ENCODE results near the gene CEP164. TPM values are rescaled to one million over a fixed set of nuclear protein-coding genes. Genes with fewer than 3 reads are reported as not detected.

CEP164 gene
- total and polyA plus RNA-seq, 2 of the 4 experiments (the other 2 are of a cell fraction), result 23.3 to 26.9 TPM

GRCh38 chr11:117387992-117388755 lies 60.5 kb downstream of the CEP164 start:
- 0 out of 2 replicates have a peak overlapping the region, but pooled peaks have one; percentile 11 for H3K4ac ChIP-seq (ENCODE audit: low read depth, low read length)
- H3K23ac ChIP-seq (ENCODE audit: low read depth, low read length), result 0 out of 2 replicates have a peak overlapping the region, but pooled peaks have one; percentile 35
- in situ Hi-C loops (cut with MboI; ENCODE audit: low sequenced_read_pairs) (no loop called here), intact Hi-C loops (cut with micrococcal nuclease) (loop anchor here (10.0 kb wide), 1 partner anchor 643 kb away; no protein-coding TSS in a partner anchor), dilution Hi-C loops (cut with HindIII; ENCODE audit: low sequenced_read_pairs, unreplicated experiment) (no loop called here)
- peaks cover 10% of the 10 kb centered on the region for H3K4me1 ChIP-seq (ENCODE audit: control insufficient read depth, insufficient read depth, low read length)
- peaks cover 15% of the 10 kb centered on the region for H3K9me1 ChIP-seq (ENCODE audit: insufficient read depth, low read length)
- BruUV-seq (replicated peaks), result no TSS peak
- ATAC-seq (ENCODE audit: low read depth) (peak; percentile 64), DNase-seq (peak; percentile 77)
- no peak overlapping the region for H3K4me2 ChIP-seq (ENCODE audit: low read depth, low read length)
- H3K27ac ChIP-seq (ENCODE audit: insufficient read depth, low read length), result peak overlapping the region; percentile 60; the same call in 1 of the 2 replicates
- peak overlapping the region; percentile 5 for H2BK5ac ChIP-seq (ENCODE audit: low read depth, low read length, poor library complexity, severe bottlenecking)
- H2AFZ ChIP-seq (replicated peaks; ENCODE audit: low read length, poor library complexity), result no peak overlapping the region
- no peak overlapping the region for H4K5ac ChIP-seq (ENCODE audit: low read depth, low read length)
- H2AK9ac ChIP-seq (replicated peaks; ENCODE audit: low read depth, low read length, poor library complexity), result peak overlapping the region; percentile 51
- peaks cover 51% of the 10 kb centered on the region for H3K36me3 ChIP-seq (ENCODE audit: control insufficient read depth, insufficient read depth, low read length)
- H2BK15ac ChIP-seq (ENCODE audit: low read depth, low read length), result no peak overlapping the region
- H3K4me3 ChIP-seq (ENCODE audit: insufficient read depth, low read depth, low read length), result no peak overlapping the region
- H3K79me1 ChIP-seq (ENCODE audit: low read depth in 1 of 2, low read length in 2 of 2), result peaks cover 0 to 12% of the 10 kb centered on the region in 2 experiments; a peak in 1 of 4 replicates
- H3K27me3 ChIP-seq (ENCODE audit: control insufficient read depth, insufficient read depth, low read length), result no peaks in the 10 kb centered on the region
- POLR2A ChIA-PET (ENCODE audit: unreplicated experiment), result interaction anchor here (0.6 kb wide), 1 partner anchor 68 kb away, joined by 3 read pairs; no protein-coding TSS in a partner anchor
- H3K9me3 ChIP-seq (ENCODE audit: control insufficient read depth, insufficient read depth, low read length), result no peaks in the 10 kb centered on the region
- peaks cover 6% of the 10 kb centered on the region; the same call in 1 of the 2 replicates for H4K20me1 ChIP-seq (ENCODE audit: insufficient read depth, low read length)
- peak overlapping the region; percentile 6; the same call in 1 of the 2 replicates for H2BK20ac ChIP-seq (ENCODE audit: low read depth, low read length)
- H4K91ac ChIP-seq (ENCODE audit: insufficient read depth, low read depth, low read length), result no peak overlapping the region
- no peak overlapping the region for H3K18ac ChIP-seq (ENCODE audit: low read depth, low read length)
- no peak overlapping the region for H3K9ac ChIP-seq (ENCODE audit: low read depth, low read length)
- no peak overlapping the region for H2AK5ac ChIP-seq (ENCODE audit: low read depth, low read length)
- H3K14ac ChIP-seq (replicated peaks; ENCODE audit: low read depth, low read length), result no peak overlapping the region; the same call in 1 of the 2 replicates
- 0 out of 4 replicates have a peak overlapping the region, but pooled peaks of 1 of the 2 experiments have one; percentile 2 for H4K8ac ChIP-seq (ENCODE audit: low read depth in 2 of 2, low read length in 2 of 2)
- no peak for TF ChIP-seq POLR2A (IDR thresholded peaks at IDR 0.05; ENCODE audit: low read depth, low read length)
- TF ChIP-seq MXI1 (IDR thresholded peaks at IDR 0.05; ENCODE audit: borderline replicate concordance, low read depth, low read length), result no peak
- TF ChIP-seq CHD1 (IDR thresholded peaks at IDR 0.05; ENCODE audit: low read depth, low read length), result no peak
- TF ChIP-seq RCOR1 (IDR thresholded peaks at IDR 0.05; ENCODE audit: insufficient replicate concordance, low read length), result no peak
- no peak for TF ChIP-seq MAFK (IDR thresholded peaks at IDR 0.05; ENCODE audit: low read depth, low read length)
- H2BK120ac ChIP-seq (ENCODE audit: low read depth, low read length), result peak overlapping the region; percentile 50; the same call in 1 of the 2 replicates
- no peak overlapping the region for H3K56ac ChIP-seq (ENCODE audit: extremely low read depth, insufficient read depth, low read length)
- WGBS, 2 experiments (ENCODE audit: extremely low coverage in 2 of 2, insufficient read length in 1 of 2), result 80% methylated on average over 1 of the region's 3 CpGs; no CpG with 5 or more reads in 1 of the 2 experiments
- CTCF ChIA-PET, result interaction anchor here (1.6 kb wide), 1 partner anchor 35 kb away, joined by 3 read pairs; no protein-coding TSS in a partner anchor

All from IMR-90 (cell line).